T-helper 1 cell (primary cell): Measurements from ENCODE around the gene NLRP3.
"Not testable (repeated sequence)": the region's sequence is repeated elsewhere in the genome, so short reads cannot be mapped to it uniquely, and the experiment has no call there.

Experiments
- DNase-seq, 5 donors: peaks; one replicate each; pipeline ENCODE4 v3.0.0-alpha.2; 2012 to 2020

NLRP3 gene

DNA sequence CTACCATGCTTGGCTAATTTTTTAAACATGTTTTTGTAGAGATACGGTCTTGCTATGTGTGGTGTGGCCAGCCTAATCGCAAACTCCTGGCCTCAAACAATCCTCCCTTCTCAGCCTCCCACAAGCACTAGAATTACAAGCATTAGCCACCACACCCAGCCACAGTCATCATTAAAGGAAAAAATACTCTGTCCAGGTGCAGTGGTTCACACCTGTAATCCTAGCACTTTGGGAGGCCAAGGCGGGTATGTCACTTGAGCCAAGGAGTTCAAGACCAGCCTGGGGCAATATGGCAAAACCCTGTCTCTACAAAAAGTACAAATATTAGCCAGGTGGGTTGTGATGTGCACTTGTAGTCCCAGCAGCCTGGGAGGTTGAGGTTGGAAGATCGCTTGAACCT, 25.0 kb upstream of the NLRP3 start:
- no peak for DNase-seq

DNA sequence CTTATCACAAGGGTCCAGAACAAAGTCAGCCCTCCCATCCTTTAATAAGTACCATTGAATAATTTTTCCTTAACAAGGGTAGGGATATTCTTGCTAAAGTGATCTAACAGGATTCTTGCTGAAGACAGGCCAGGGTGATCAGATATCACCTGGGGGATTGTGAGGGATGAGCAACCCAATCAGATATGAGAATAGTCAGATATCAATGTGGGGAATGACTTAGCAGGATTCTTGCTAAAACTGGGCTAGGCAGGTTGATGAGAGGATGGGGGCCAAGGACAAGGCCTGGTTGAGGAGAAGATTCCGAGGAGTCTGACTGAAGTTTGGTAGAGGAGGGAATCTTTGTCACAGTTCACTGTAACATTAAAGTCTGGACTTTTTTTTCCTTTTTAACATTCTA, 23.9 kb upstream of the NLRP3 start:
- DNase-seq, result no peak

GRCh38 chr1:247395075-247395474, 20.9 kb upstream of the NLRP3 start:
- not testable (repeated sequence) for DNase-seq

GRCh38 chr1:247400685-247401084, 15.3 kb upstream of the NLRP3 start:
- no peak for DNase-seq

GRCh38 chr1:247401310-247402119, 14.5 kb upstream of the NLRP3 start:
- DNase-seq, result no peak

DNA sequence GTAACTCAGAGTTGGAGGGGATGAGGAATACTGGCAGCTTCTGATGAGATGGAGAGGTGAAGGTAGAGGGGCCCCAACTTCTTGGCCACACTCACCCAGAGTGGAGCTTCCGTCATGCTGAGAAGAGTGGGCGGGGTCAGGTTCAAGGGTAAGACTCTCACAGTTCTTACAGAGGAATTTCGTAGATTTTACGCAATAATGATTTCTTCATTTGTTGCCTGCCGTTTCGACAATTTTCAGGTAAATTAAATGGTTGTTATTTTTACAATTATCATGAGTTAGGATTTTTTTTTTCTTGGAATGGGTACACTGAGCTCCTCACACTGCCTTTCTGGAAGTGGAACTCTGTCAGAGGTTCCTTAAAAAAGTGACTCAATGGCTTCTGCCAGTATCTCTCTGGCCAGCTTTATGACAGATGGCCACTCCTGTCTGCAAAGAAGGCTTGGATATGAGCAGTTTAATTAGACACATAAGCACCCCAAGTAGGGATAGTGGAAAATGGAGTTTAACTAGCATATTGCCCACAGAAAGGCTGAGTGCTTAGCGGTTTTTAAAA, 13.8 kb upstream of the NLRP3 start:
- no peak for DNase-seq

GRCh38 chr1:247406014-247406656, 9.8 kb upstream of the NLRP3 start:
- DNase-seq, result no peak

DNA sequence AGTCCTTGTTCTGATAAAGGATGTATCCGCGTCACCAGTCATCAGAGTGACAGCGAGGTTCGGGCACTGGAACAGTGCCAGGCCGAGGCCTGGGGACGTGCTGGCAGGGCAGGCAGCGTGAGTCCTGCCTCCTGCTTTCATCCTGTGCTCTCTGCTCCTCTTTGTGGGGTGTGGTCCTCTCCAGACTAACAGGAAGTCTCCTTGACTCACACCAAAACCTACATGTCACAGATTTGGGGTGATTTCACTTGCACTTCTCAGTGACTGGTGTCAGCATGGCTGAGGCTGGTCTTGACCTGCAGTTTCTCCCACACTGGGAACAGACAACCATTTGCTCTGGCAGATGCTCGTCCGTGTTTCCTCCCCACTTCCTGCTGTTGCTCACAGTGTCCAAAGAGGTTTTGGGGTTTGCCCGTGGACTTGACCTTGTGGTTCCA, 8.8 kb upstream of the NLRP3 start:
- peak; percentile 35 to 73 (median 52) for DNase-seq

DNA sequence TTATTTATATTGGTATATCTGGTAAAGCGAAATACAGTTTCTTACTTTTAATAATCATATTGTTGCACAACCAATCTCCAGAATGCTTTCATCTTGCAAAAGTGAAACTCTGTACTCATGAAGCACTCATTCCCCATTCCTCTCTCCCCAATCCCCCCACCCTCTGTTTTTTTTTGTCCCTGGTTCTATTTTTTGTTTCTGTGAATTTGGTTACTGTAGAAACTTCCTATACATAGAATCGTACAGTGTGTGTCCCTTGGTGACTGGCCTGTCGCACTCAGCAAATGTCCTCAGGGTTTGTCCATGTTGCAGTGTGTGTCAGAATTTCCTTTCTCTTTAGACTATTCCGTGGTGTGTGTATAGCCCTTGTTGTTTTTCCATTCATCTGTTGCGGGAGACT, 7.9 kb upstream of the NLRP3 start:
- DNase-seq, result no peak

DNA sequence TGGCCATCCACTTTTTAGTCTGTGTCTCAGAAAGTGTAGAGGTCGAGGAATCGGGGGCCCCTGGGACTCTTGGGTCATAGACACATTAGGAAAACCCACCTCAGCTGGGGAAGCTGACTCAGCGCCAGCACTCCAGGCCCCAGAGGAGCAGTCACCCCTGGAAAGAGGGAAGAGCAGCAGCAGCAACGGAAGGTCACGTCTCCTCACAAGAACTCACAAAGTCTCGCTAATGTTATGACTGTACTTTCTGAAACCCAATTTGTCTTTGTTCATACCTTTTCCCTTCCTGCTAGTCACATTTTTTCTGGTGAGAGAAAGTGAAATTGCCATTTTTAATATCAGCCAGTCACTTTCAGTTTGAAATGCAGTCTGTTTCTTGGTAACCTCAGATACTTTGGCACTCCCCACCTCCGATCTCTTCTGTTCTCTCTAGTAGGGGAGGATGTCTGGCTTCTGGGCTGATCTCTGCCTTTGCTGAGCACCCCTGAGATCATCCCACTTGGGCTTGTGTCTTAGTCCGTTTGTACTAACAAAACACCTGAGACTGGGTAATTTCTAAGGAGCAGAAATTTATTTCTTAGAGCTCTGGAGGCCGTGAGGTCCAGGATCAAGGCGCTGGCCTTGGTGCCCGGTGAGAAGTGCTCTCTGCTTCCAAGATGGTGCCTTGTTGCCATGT, 6.0 kb upstream of the NLRP3 start:
- DNase-seq, result peak in 1 of 5 donors; percentile 69

GRCh38 chr1:247411621-247412327, 4.2 kb upstream of the NLRP3 start:
- DNase-seq, result no peak

- no peak for DNase-seq
Measured at GRCh38 chr1:247417831-247418230, 1.9 kb downstream of the NLRP3 start.

- no peak for DNase-seq
Measured at GRCh38 chr1:247419336-247419735, 3.4 kb downstream of the NLRP3 start.

DNA sequence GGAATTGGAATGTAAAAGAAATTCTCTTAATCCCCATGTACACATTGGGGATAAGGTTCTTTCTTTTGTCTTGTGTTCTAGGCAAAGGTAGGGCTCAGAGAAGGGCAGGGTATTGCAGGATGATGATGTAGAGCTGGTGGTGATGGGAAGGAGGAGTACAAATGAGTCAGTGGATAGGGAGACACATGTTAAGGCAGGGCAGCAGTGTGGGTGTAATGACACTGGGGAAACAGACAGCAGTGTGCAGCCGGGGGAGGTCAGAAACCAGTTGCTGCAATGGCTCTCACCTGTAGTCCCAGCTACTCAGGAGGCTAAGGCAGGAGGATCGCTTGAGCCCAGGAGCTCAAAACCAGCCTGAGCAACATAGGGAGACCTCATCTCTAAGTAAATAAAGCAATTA, 5.1 kb downstream of the NLRP3 start:
- no peak for DNase-seq

DNA sequence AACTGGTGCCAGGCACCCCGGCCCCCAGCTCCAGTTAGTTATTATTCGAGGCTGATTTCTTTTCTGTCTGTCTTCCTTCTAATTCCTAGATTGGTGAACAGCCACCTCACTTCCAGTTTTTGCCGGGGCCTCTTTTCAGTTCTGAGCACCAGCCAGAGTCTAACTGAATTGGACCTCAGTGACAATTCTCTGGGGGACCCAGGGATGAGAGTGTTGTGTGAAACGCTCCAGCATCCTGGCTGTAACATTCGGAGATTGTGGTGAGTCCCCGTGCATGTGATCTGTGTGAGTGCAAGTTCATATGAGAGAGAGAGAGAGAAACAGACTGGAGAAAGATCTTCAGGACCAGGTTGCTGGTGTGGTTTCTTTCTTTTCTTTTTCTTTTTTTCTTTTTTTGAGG, 13.5 kb downstream of the NLRP3 start:
- DNase-seq, result no peak

- no peak for DNase-seq
Measured at GRCh38 chr1:247430434-247430833, 14.5 kb downstream of the NLRP3 start.

DNA sequence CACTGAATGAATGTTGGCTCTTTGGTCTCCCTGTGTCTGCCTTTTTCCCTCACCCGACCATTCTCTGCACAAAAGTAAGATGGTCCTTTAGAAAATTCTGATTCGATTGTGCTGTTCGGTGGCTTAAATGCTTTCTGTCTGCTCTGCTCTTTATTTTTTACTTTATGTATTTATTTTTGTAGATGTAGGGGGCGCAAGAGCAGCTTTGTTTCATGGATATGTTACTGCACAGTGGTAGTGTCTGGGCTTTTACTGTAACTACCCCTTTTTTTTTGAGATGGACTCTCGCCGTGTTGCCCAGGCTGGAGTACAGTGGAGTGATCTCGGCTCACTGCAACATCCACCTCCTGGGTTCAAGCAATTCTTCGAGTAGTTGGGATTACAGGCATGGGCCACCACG, 15.7 kb downstream of the NLRP3 start:
- DNase-seq, result no peak

- DNase-seq, result no peak
Measured at GRCh38 chr1:247434005-247434404, 18.0 kb downstream of the NLRP3 start.

- no peak for DNase-seq
Measured at GRCh38 chr1:247435030-247435758, 19.2 kb downstream of the NLRP3 start.

- no peak for DNase-seq
Measured at GRCh38 chr1:247435759-247436147, 19.8 kb downstream of the NLRP3 start.

- DNase-seq, result no peak
Measured at GRCh38 chr1:247437551-247438505, 21.9 kb downstream of the NLRP3 start.
